ENCODE data around the gene MYO19.

- TF ChIP-seq EZH2phosphoT487 (IDR thresholded peaks at IDR 0.05; ENCODE audit: borderline replicate concordance, low read length) (no peak), CTCF (IDR thresholded peaks at IDR 0.05; ENCODE audit: low read depth, low read length, poor library complexity, severe bottlenecking) (no peak)
Observed at GRCh38 chr17:36534840-36535668, at the start of gene MYO19, which contains the start of gene PIGW.
